B cell (primary cell): Measurements from ENCODE around the gene ZMYND10. TPM values are rescaled to one million over a fixed set of nuclear protein-coding genes. Genes with fewer than 3 reads are reported as not detected.

Experiments used
- ATAC-seq: fragments of 200-7000 bp; cut with Tn5 transposase; one replicate; pipeline ENCODE4 v1.10.0; 2021; ENCODE audit warnings: low read depth, mild to moderate bottlenecking, moderate number of reproducible peaks, moderate library complexity
- CTCF ChIA-PET: fragments of 350-600 bp; sonication (Branson Sonifier 250); formaldehyde crosslinking; loops from one replicate; lab custom pipeline; 2021; ENCODE audit warnings: antibody characterized with exemption, inconsistent platforms; lab: Charles Lee
- POLR2A ChIA-PET: fragments of 350-600 bp; sonication (Branson Sonifier 250); formaldehyde crosslinking; loops from one replicate; lab custom pipeline; 2021; ENCODE audit warnings: antibody characterized with exemption; lab: Charles Lee
- DNase-seq: peaks from one replicate; pipeline ENCODE4 v3.0.0; 2013
- H2AFZ ChIP-seq: 2 replicates; pipeline ENCODE4 v1.6.1; 2012; ENCODE audit warnings: mild to moderate bottlenecking, low read depth, low read length; ENCODE audit not compliant: insufficient read depth, poor library complexity, severe bottlenecking
- H3K27ac ChIP-seq, 2 donors: 1 replicate in 1 of 2; 2 replicates in 1 of 2; pipeline ENCODE4 v1.5.1; 2012 to 2013; ENCODE audit warnings: low read length in 2 of 2, mild to moderate bottlenecking in 2 of 2, moderate library complexity in 1 of 2
- H3K27me3 ChIP-seq, 4 experiments: fragments of 200-600 bp in 1 of 4; sonication (generic) in 1 of 4; replicated peaks in 1 of 4; 1 replicate in 2 of 4; 2 replicates in 2 of 4; pipeline versions ENCODE4 v1.6.1 to v1.7.0; 2013 to 2016; ENCODE audit warnings: low read length in 3 of 4, mild to moderate bottlenecking in 2 of 4, mixed read lengths in 1 of 4, moderate library complexity in 1 of 4; ENCODE audit not compliant: insufficient read depth in 4 of 4, control insufficient read depth in 3 of 4; ENCODE audit errors: control extremely low read depth in 1 of 4
- H3K36me3 ChIP-seq, 2 experiments: replicated peaks in 1 of 2; 1 replicate in 1 of 2; 2 replicates in 1 of 2; pipeline versions ENCODE4 v1.6.1 to v1.7.1; 2013; ENCODE audit warnings: low read length in 1 of 2; ENCODE audit not compliant: insufficient read depth in 2 of 2, control insufficient read depth in 1 of 2; ENCODE audit errors: control extremely low read depth in 1 of 2, extremely low read depth in 1 of 2
- H3K4me1 ChIP-seq, 2 donors: fragments of 200-600 bp in 1 of 2; sonication (generic) in 1 of 2; 1 replicate in 1 of 2; 2 replicates in 1 of 2; pipeline versions ENCODE4 v1.5.1 to v1.6.1; 2013 to 2017; ENCODE audit warnings: low read length in 2 of 2; ENCODE audit not compliant: control insufficient read depth in 2 of 2, insufficient read depth in 2 of 2
- H3K4me2 ChIP-seq: replicated peaks from 2 replicates; pipeline ENCODE3; 2012; ENCODE audit warnings: mild to moderate bottlenecking, low read depth, low read length; ENCODE audit not compliant: poor library complexity, severe bottlenecking
- H3K4me3 ChIP-seq, 5 experiments: fragments of 200-600 bp in 1 of 5; sonication (generic) in 1 of 5; 1 replicate in 3 of 5; 2 replicates in 2 of 5; pipeline versions ENCODE4 v1.5.1 to v1.7.0; 2011 to 2016; ENCODE audit warnings: low read length in 4 of 5, mild to moderate bottlenecking in 4 of 5, low read depth in 2 of 5, control low read depth in 1 of 5, moderate library complexity in 1 of 5; ENCODE audit not compliant: insufficient read depth in 1 of 5; ENCODE audit errors: control extremely low read depth in 1 of 5, extremely low read depth in 1 of 5
- H3K79me2 ChIP-seq: fragments of 200-600 bp; sonication (generic); one replicate; pipeline ENCODE4 v1.6.0; 2016; ENCODE audit warnings: low read length; ENCODE audit not compliant: control insufficient read depth, insufficient read depth
- H3K9ac ChIP-seq: fragments of 200-600 bp; sonication (generic); 2 replicates; pipeline ENCODE4 v1.6.1; 2017; ENCODE audit warnings: mild to moderate bottlenecking, low read length, moderate library complexity
- H3K9me3 ChIP-seq, 3 donors: one replicate each; pipeline versions ENCODE4 v1.6.1 to v1.7.1; 2013; ENCODE audit warnings: low read length in 2 of 3; ENCODE audit not compliant: control insufficient read depth in 2 of 3, insufficient read depth in 1 of 3; ENCODE audit errors: control extremely low read depth in 1 of 3
- H4K20me1 ChIP-seq: 2 replicates; pipeline ENCODE4 v1.6.0; 2012; ENCODE audit warnings: mild to moderate bottlenecking, low read length; ENCODE audit not compliant: insufficient read depth, control insufficient read depth, poor library complexity, severe bottlenecking
- H3K27ac Mint-ChIP-seq: one replicate; pipeline ENCODE4 v1.8.0; 2021; ENCODE audit warnings: mixed read lengths
- H3K27me3 Mint-ChIP-seq: one replicate; pipeline ENCODE4 v1.8.0; 2021; ENCODE audit warnings: mixed read lengths
- H3K4me1 Mint-ChIP-seq: one replicate; pipeline ENCODE4 v1.8.0; 2021; ENCODE audit warnings: mixed read lengths
- H3K4me3 Mint-ChIP-seq: one replicate; pipeline ENCODE4 v1.8.0; 2021; ENCODE audit warnings: mixed read lengths
- H3K9me3 Mint-ChIP-seq: one replicate; pipeline ENCODE4 v1.8.0; 2022; ENCODE audit warnings: mixed read lengths; ENCODE audit not compliant: insufficient read depth
- EZH2 ChIP-seq: IDR thresholded peaks from 2 replicates; pipeline ENCODE4 v1.6.1; 2012; ENCODE audit warnings: borderline replicate concordance, low read depth, mild to moderate bottlenecking, moderate library complexity, low read length; ENCODE audit not compliant: insufficient read depth, poor library complexity, severe bottlenecking
- WGBS: methylation state at CpG from one replicate; pipeline ENCODE4 v1.1.5; 2013; ENCODE audit warnings: missing lambda C conversion rate; ENCODE audit not compliant: insufficient coverage; 5-methylcytosine and 5-hydroxymethylcytosine counted together
- intact Hi-C: fragments of 100-400 bp; cut with micrococcal nuclease; formaldehyde crosslinking; loops from one replicate; pipeline ENCODE4 v1.10.0; 2022
- polyA plus RNA-seq: library from polyadenylated mRNA; depleted of rRNA; stranded (reverse); fragments of >200 nt; gene quantifications from 2 replicates; pipeline ENCODE4 v1.2.3, GENCODE V29; 2012
- total RNA-seq, 2 donors: library from RNA; stranded (reverse); fragments of 120-200 nt in 1 of 2; gene quantifications; 1 replicate in 1 of 2; 2 replicates in 1 of 2; pipeline versions ENCODE4 v1.2.3 to v1.2.4, GENCODE V29; 2013 to 2022
- TF ChIP-seq, protein P1 (sequence below): fragments of 200-600 bp; IDR thresholded peaks from one replicate; pipeline ENCODE4 v1.8.0; 2022; ENCODE audit warnings: antibody characterized with exemption, mild to moderate bottlenecking

Gene ZMYND10
- total and polyA plus RNA-seq, 2 donors (not counting 1 experiment from before 2014, with no cell fraction given), result 1.8 to 2.4 TPM

- Mint-ChIP-seq H3K4me3 (no peak overlapping the region), H3K4me1 (no peaks in the 10 kb centered on the region), H3K27ac (no peak overlapping the region), H3K27me3 (peaks cover 3% of the 10 kb centered on the region), H3K9me3 (no peaks in the 10 kb centered on the region)
- CTCF ChIA-PET, result no interaction called here
- no peak overlapping the region for H3K9ac ChIP-seq
- no peaks in the 10 kb centered on the region for H3K9me3 ChIP-seq
- H3K27me3 ChIP-seq, result no peaks in the 10 kb centered on the region
- POLR2A ChIA-PET, result no interaction called here
- H4K20me1 ChIP-seq, result no peaks in the 10 kb centered on the region
- H3K36me3 ChIP-seq, result no peaks in the 10 kb centered on the region
- no peaks in the 10 kb centered on the region for H3K4me1 ChIP-seq
- TF ChIP-seq, protein P1, sequence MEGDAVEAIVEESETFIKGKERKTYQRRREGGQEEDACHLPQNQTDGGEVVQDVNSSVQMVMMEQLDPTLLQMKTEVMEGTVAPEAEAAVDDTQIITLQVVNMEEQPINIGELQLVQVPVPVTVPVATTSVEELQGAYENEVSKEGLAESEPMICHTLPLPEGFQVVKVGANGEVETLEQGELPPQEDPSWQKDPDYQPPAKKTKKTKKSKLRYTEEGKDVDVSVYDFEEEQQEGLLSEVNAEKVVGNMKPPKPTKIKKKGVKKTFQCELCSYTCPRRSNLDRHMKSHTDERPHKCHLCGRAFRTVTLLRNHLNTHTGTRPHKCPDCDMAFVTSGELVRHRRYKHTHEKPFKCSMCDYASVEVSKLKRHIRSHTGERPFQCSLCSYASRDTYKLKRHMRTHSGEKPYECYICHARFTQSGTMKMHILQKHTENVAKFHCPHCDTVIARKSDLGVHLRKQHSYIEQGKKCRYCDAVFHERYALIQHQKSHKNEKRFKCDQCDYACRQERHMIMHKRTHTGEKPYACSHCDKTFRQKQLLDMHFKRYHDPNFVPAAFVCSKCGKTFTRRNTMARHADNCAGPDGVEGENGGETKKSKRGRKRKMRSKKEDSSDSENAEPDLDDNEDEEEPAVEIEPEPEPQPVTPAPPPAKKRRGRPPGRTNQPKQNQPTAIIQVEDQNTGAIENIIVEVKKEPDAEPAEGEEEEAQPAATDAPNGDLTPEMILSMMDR, result no peak
- TF ChIP-seq EZH2, result no peak
- no peak for DNase-seq
- H3K4me2 ChIP-seq, result no peak overlapping the region
- no peak overlapping the region for H2AFZ ChIP-seq
- no peaks in the 10 kb centered on the region for H3K79me2 ChIP-seq
- ATAC-seq, result no peak
- intact Hi-C loops, result no loop called here
- WGBS, result 87% methylated on average over 6 of the region's 6 CpGs
- no peak overlapping the region for H3K27ac ChIP-seq
- no peak overlapping the region for H3K4me3 ChIP-seq
These were observed 43.9 kb upstream of the ZMYND10 start for GRCh38 chr3:50389414-50389767.

DNA sequence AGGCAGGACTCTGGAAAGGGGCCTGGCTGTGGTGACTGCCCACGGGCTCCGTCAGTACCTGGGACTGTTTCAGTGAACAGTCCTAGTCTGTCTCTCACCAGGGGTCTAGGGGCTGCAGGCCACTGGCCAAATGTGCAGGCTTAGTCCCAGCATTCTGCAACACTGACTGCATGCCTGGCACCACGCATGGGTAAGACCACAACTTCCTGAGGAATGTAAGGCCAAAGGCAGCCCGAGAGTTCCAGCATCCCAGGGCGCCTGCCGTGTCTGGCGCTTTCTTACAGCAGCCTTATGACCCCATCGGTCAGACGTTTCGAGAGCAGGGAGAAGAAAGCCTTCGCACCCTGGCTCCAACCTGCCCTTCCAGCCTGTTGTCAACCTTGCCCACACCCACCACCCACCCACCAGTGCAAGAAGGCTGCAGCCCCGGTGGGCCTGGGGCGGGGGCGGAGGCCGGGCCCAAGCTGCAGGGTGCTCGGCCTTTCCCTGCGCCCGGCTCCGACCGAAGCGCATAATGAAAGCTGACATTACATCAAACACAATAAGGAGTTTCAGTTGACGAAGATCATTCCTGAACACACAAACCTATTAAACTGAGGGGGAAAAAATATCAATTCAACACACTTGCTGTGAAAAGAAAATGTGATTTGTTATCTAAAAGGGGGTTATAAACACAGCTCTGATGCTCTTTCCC, 43.3 kb upstream of the ZMYND10 start:
- 80% methylated on average over 11 of the region's 22 CpGs for WGBS
- POLR2A ChIA-PET, result no interaction called here
- TF ChIP-seq, protein P1, result no peak
- TF ChIP-seq EZH2, result no peak
- Histone ChIP-seq H3K27ac (no peak overlapping the region), H3K4me3 (no peak overlapping the region), H3K4me1 (no peaks in the 10 kb centered on the region), H3K79me2 (no peaks in the 10 kb centered on the region), H2AFZ (no peak overlapping the region), H3K27me3 (no peaks in the 10 kb centered on the region), H3K4me2 (no peak overlapping the region), H3K9me3 (no peaks in the 10 kb centered on the region), H3K36me3 (no peaks in the 10 kb centered on the region), H3K9ac (no peak overlapping the region), H4K20me1 (no peaks in the 10 kb centered on the region)
- no peak for DNase-seq
- intact Hi-C loops, result no loop called here
- ATAC-seq, result no peak
- H3K4me1 Mint-ChIP-seq, result no peaks in the 10 kb centered on the region
- no peaks in the 10 kb centered on the region for H3K9me3 Mint-ChIP-seq
- H3K4me3 Mint-ChIP-seq, result no peak overlapping the region
- CTCF ChIA-PET, result interaction anchor here (0.7 kb wide), 1 partner anchor 41 kb away, joined by 3 read pairs; no protein-coding TSS in a partner anchor
- H3K27ac Mint-ChIP-seq, result no peak overlapping the region
- H3K27me3 Mint-ChIP-seq, result peaks cover 7% of the 10 kb centered on the region
